ENCODE measurements around the gene ESPNL. TPM values are rescaled to one million over a fixed set of nuclear protein-coding genes. Genes with fewer than 3 reads are reported as not detected.

ESPNL gene
- total RNA-seq, 2 donors from 2014 or later: 0.15 to 0.26 TPM

GRCh38 chr2:238174701-238175100 is 74.6 kb downstream of the ESPNL start:
- DNase-seq: no peak
- intact Hi-C loops (cut with DNase I): no loop called here
- ATAC-seq: no peak

- intact Hi-C loops (cut with DNase I): no loop called here
- DNase-seq (no peak), ATAC-seq (no peak)
Observed at GRCh38 chr2:238176613-238177012, 76.5 kb downstream of the ESPNL start.

- ATAC-seq (no peak), DNase-seq (no peak)
- intact Hi-C loops (cut with DNase I): no loop called here
Observed at GRCh38 chr2:238180554-238180953, 80.4 kb downstream of the ESPNL start.

- intact Hi-C loops (cut with DNase I): no loop called here
- ATAC-seq (no peak), DNase-seq (no peak)
Observed at GRCh38 chr2:238182362-238182761, 82.2 kb downstream of the ESPNL start.

Other genes with a start within 250 kb of the ESPNL start
- 100 to 1,000 TPM in 1 of 2 donors, 10 to 100 TPM in 1; 86.7 to 359 TPM for gene RAMP1, start 240.7 kb upstream of the ESPNL start, total RNA-seq
- gene UBE2F, start 133.3 kb upstream of the ESPNL start, total RNA-seq: 10 to 100 TPM; 66.1 to 87.8 TPM
- gene SCLY, start 39.3 kb upstream of the ESPNL start, total RNA-seq: 10 to 100 TPM in 1 of 2 donors, 1 to 10 TPM in 1; 9.6 to 10.9 TPM
- 10 to 100 TPM; 15.8 to 16.6 TPM for gene KLHL30, start 38.3 kb downstream of the ESPNL start, total RNA-seq
- 1 to 10 TPM in 1 of 2 donors, not detected in 1; 1.2 TPM for gene ERFE, start 58.6 kb downstream of the ESPNL start, total RNA-seq
- 10 to 100 TPM; 23.4 to 27.9 TPM for gene ILKAP, start 103.4 kb downstream of the ESPNL start, total RNA-seq
- 1 to 10 TPM; 3.8 to 4.3 TPM for gene HES6, start 139.7 kb downstream of the ESPNL start, total RNA-seq
- gene PER2, start 188.3 kb downstream of the ESPNL start, total RNA-seq: 1 to 10 TPM; 6.4 to 8.1 TPM
- gene TRAF3IP1, start 220.2 kb downstream of the ESPNL start, total RNA-seq: 10 to 100 TPM; 12.1 to 14.2 TPM

Measured in left cardiac atrium (tissue), 4 donors.